ENCODE measurements around the gene AKNA.

The AKNA gene

DNA sequence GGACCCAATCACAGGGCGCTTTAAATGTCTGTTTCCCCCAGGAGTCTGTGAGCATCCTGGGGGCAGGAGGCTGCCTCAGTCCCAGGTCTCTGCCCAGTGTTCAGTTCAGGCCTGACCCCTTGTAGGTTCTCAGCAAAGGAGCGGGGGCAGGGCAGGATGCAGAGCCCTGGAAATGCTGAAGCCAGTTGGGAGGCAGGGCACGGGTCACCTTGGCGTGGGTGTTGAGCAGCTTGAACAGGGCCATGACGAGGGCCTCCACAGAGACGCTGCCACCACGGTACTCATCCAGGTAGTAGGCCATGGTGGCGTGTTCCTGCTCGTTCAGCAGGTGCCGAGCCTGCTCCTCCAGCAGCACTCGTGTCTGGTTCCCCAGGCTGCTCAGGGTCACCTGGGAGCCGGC, 36.3 kb upstream of the AKNA start:
- no peak for DNase-seq
- Mint-ChIP-seq H3K4me3 (no peak overlapping the region), H3K27me3 (no peaks in the 10 kb centered on the region), H3K4me1 (ENCODE audit: low read depth) (no peaks in the 10 kb centered on the region), H3K36me3 (ENCODE audit: low read depth) (no peaks in the 10 kb centered on the region), H3K9me3 (no peaks in the 10 kb centered on the region), H3K27ac (no peak overlapping the region)

DNA sequence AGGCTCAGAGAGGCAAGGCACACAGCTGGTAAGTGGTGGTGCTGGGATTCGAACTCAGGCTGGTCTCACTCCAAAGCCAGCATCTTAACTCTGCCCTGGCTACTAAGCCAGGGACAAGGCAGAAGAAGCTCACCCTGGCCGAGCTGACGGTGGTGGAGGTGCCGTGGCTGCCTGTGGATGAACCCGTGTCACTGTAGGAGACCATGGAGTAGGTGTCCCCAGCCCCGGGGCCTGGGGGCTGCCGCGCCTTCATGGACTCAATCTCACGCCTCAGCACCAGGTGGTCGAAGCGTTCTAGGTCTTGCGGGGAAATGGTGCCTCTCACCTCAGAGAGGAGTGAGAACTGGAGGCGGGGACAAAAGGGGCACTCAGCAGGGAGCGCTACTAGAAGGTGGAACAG, 35.4 kb upstream of the AKNA start:
- Mint-ChIP-seq H3K27ac (no peak overlapping the region), H3K4me1 (ENCODE audit: low read depth) (no peaks in the 10 kb centered on the region), H3K36me3 (ENCODE audit: low read depth) (no peaks in the 10 kb centered on the region), H3K4me3 (no peak overlapping the region), H3K9me3 (no peaks in the 10 kb centered on the region), H3K27me3 (no peaks in the 10 kb centered on the region)
- no peak for DNase-seq

DNA sequence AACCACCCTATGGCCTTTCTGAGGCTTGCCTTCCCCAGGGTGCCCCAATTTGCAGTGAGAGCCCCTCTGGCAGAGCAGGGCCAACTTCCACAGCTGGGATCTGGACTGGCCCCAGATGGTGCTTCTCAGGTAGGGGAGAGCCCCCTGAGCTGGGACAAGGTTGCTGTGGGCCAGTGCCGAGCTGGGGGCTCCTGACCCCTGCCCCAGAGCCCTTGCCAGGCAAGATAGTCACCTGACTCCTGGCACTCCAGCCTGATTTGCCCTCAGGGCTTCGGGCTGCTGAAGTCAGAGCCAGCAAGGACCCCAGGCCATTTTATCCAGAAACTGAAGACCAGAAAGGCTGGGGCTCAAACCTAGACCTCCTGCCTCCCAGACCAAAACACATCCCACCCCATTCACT, 33.4 kb upstream of the AKNA start:
- H3K27me3 Mint-ChIP-seq, result no peaks in the 10 kb centered on the region
- no peak overlapping the region for H3K4me3 Mint-ChIP-seq
- H3K4me1 Mint-ChIP-seq (ENCODE audit: low read depth), result peaks cover 5% of the 10 kb centered on the region
- H3K9me3 Mint-ChIP-seq, result no peaks in the 10 kb centered on the region
- no peaks in the 10 kb centered on the region for H3K36me3 Mint-ChIP-seq (ENCODE audit: low read depth)
- no peak for DNase-seq
- no peak overlapping the region for H3K27ac Mint-ChIP-seq

DNA sequence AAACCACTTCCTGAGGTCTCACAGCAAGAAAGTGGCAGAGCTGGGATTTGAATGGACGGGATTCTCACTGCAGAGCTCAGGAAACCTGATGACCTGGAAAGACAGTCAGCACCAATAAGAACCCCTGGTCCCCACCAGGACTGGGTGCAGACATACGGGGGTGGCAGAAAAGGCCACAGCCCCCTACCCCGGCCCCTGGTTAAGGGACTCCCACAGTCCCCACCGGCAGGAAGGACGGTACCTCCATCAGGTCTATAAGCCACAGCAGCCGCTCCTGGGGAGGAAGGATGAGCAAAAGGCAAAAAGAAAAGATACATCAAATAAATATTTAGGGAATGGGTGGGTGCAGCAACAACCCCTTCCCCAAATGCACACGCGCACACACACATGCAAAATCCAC, 32.0 kb upstream of the AKNA start:
- no peaks in the 10 kb centered on the region for H3K27me3 Mint-ChIP-seq
- H3K27ac Mint-ChIP-seq, result no peak overlapping the region
- no peak overlapping the region for H3K4me3 Mint-ChIP-seq
- H3K4me1 Mint-ChIP-seq (ENCODE audit: low read depth), result peaks cover 5% of the 10 kb centered on the region
- DNase-seq, result no peak
- H3K36me3 Mint-ChIP-seq (ENCODE audit: low read depth), result no peaks in the 10 kb centered on the region
- no peaks in the 10 kb centered on the region for H3K9me3 Mint-ChIP-seq

DNA sequence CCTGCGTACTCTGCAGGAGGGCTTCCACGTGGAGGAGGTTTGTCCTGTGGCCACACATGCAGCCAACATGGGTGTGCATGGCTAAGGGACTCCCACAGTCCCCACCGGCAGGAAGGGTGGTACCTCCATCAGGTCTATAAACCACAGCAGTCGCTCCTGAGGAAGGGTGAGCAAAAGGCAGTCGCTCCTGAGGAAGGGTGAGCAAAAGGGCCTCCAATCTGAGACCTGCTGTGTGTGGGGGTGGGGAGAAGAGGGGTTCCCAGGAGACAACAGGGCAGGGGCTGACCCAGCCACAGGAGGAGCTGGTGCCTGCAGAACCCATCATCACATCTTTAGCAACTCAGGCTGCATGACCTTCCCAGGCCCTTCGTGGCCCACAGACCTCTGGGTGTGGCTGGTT, 30.3 kb upstream of the AKNA start:
- no peaks in the 10 kb centered on the region for H3K27me3 Mint-ChIP-seq
- no peaks in the 10 kb centered on the region for H3K9me3 Mint-ChIP-seq

DNA sequence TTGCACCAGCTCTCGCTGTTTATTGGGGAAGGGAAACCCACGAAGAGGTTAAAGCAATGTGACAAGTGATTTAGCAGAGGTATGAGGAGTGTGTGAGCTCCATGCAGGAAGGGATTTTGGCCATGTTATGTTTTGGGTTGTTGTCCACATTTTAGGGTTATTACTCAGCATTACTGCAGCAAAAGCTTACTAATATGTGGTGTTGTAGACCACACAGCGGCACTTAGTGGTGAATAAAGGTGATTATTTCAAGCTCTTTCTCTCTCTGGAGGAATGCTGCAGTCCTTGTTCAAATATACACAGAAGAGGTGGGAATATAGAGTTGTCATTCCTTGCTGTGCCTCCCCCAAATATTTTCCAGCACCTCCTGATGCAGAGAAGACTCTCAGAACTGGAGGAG, 29.7 kb upstream of the AKNA start:
- peaks cover 5% of the 10 kb centered on the region for H3K4me1 Mint-ChIP-seq (ENCODE audit: low read depth)
- H3K27ac Mint-ChIP-seq, result no peak overlapping the region
- no peak overlapping the region for H3K4me3 Mint-ChIP-seq
- no peak for DNase-seq
- H3K27me3 Mint-ChIP-seq, result no peaks in the 10 kb centered on the region
- H3K36me3 Mint-ChIP-seq (ENCODE audit: low read depth), result no peaks in the 10 kb centered on the region
- H3K9me3 Mint-ChIP-seq, result no peaks in the 10 kb centered on the region

More for the DNA sequence above, 30.3 kb upstream of the AKNA start:
- no peaks in the 10 kb centered on the region for H3K36me3 Mint-ChIP-seq (ENCODE audit: low read depth)
- H3K27ac Mint-ChIP-seq, result no peak overlapping the region
- H3K4me3 Mint-ChIP-seq, result no peak overlapping the region
- DNase-seq, result no peak
- H3K4me1 Mint-ChIP-seq (ENCODE audit: low read depth), result peaks cover 5% of the 10 kb centered on the region

DNA sequence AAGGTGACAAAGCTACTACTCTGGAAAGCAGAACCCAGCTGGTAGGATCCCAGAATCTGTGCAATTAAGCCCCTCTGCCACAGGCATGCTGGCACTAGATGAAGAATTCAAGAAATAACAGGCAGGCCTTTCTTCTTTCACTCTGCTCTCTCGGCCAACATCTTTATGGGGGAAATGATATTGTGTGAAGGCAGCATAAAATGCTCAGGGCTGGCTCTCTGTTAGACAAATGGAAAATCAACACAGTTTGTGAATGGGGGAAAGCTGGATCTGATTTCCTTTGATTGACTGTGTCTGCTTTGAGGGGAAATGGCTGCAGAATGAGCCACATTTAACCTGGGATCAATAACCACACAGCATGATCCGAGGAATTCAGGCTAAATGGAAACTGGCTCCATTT, 29.1 kb upstream of the AKNA start:
- H3K27ac Mint-ChIP-seq, result no peak overlapping the region
- no peak for DNase-seq
- no peak overlapping the region for H3K4me3 Mint-ChIP-seq
- no peaks in the 10 kb centered on the region for H3K27me3 Mint-ChIP-seq
- H3K4me1 Mint-ChIP-seq (ENCODE audit: low read depth), result peaks cover 5% of the 10 kb centered on the region
- H3K9me3 Mint-ChIP-seq, result no peaks in the 10 kb centered on the region
- no peaks in the 10 kb centered on the region for H3K36me3 Mint-ChIP-seq (ENCODE audit: low read depth)

DNA sequence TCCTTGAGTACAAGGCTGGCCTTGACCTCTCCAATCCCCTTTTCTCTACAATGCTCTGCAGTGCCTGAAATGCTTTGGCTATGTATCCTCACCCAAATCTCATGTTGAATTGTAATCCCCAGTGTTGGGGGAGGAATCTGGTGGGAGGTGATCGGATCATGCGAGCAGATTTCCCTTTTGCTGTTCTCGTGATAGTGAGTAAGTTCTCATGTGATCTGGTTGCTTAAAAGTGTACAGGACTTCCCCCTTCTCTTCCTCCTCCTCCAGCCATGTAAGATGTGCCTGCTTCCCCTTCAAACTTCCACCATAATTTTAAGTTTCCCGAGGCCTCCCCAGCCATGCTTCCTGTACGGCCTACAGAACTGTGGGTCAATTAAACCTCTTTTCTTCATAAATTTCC, 28.5 kb upstream of the AKNA start:
- H3K36me3 Mint-ChIP-seq (ENCODE audit: low read depth), result no peaks in the 10 kb centered on the region
- DNase-seq, result no peak
- H3K27ac Mint-ChIP-seq, result no peak overlapping the region
- H3K9me3 Mint-ChIP-seq, result no peaks in the 10 kb centered on the region
- no peaks in the 10 kb centered on the region for H3K27me3 Mint-ChIP-seq
- peaks cover 5% of the 10 kb centered on the region for H3K4me1 Mint-ChIP-seq (ENCODE audit: low read depth)
- H3K4me3 Mint-ChIP-seq, result no peak overlapping the region

DNA sequence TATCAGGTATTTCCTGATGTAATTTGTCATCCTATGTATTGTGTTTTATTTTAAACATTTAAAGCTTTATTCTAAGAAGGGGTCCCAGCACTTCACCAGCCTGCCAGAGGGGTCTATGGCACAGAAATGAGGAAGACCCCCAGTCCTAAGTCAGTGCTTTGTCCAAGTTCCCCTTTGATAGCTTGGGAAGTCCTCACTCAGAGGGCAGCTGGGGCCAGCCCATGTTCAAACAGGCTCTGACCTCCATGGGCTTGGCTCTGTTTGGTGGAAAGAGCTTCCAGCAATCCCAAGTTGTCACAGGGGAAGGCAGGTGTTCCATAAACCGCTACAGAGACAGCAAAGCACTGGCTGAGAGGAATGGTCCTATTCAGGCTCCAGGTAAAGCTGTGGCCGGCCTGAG, 26.6 kb upstream of the AKNA start:
- Mint-ChIP-seq H3K4me3 (no peak overlapping the region), H3K27me3 (no peaks in the 10 kb centered on the region), H3K9me3 (no peaks in the 10 kb centered on the region), H3K4me1 (ENCODE audit: low read depth) (peaks cover 5% of the 10 kb centered on the region), H3K27ac (no peak overlapping the region), H3K36me3 (ENCODE audit: low read depth) (no peaks in the 10 kb centered on the region)
- no peak for DNase-seq

DNA sequence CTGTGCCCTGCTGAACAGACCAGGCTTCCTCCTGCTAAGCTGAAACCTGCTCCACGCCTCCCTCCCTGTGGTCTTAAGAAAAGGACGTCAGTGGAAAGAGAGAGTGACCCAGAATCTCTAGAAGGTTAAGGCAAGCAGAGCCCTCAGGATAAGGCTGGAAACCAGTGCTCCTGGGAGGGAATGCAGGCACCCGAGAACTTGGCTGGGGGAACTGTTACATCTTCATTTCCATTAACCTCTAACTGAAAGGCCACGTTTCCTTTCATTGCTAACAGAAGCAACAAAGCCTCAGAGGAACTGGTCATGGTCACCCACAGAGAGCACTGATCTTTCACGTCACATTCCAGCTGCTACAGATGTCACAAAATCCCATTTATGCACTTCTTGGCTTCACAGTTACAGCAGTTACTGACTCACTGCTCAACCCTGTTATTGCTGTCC, 26.1 kb upstream of the AKNA start:
- Mint-ChIP-seq H3K27me3 (no peaks in the 10 kb centered on the region), H3K27ac (no peak overlapping the region), H3K4me3 (no peak overlapping the region), H3K36me3 (ENCODE audit: low read depth) (no peaks in the 10 kb centered on the region), H3K9me3 (no peaks in the 10 kb centered on the region), H3K4me1 (ENCODE audit: low read depth) (peaks cover 5% of the 10 kb centered on the region)
- DNase-seq, result no peak

DNA sequence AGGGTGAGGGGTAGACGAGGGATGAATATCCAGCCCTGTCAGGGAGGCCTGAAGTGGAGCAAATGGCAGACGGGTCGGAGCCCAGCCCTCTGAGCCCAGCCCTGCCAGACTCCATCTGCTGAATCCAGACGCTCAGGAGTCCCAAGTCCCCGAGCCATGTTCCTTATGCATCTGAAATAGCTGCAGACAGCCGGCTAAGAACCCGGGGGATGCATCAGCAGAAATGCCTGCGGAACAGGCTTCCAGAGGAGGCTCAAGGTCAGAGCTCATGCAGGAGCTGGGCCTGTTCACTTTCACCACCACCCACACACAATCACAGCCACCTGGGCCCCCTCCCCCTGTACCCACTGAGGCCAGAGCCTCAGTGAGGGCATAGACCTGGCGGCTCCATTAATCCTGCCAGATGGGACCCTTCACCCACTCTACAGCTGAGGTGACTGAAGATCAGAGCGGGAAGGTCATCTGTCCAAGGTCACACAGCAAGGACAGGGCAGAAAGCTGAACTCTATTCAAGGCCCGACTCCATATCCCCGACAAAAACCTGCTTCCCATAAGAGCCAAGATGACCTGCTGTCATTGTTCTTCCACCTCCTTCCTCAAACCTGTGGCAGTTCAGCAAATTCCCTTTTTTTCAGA, 24.4 kb upstream of the AKNA start:
- Mint-ChIP-seq H3K9me3 (no peaks in the 10 kb centered on the region), H3K36me3 (ENCODE audit: low read depth) (no peaks in the 10 kb centered on the region), H3K27me3 (no peaks in the 10 kb centered on the region), H3K4me3 (no peak overlapping the region), H3K4me1 (ENCODE audit: low read depth) (no peaks in the 10 kb centered on the region), H3K27ac (no peak overlapping the region)
- no peak for DNase-seq

DNA sequence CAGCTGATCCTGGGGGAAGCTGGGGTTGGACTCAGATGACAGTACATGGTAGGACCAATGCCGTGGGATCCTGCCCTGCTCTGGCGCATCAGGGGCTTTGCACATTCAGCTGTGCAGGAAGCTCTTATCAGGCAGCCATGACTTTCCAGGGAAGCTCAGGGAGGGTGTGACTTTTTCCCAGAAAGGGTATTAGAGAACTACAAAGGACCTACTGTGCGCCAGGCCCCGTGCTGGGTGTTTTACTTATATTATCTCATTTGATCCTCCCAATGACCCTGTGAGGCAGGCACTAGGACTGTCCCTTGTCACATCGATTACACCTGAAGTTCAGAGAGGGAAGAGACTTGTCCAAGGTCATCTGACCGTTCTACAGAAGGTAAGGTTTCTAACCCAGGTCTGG, 23.7 kb upstream of the AKNA start:
- H3K4me3 Mint-ChIP-seq, result no peak overlapping the region
- H3K27ac Mint-ChIP-seq, result no peak overlapping the region
- H3K27me3 Mint-ChIP-seq, result no peaks in the 10 kb centered on the region
- DNase-seq, result no peak
- no peaks in the 10 kb centered on the region for H3K4me1 Mint-ChIP-seq (ENCODE audit: low read depth)
- H3K9me3 Mint-ChIP-seq, result no peaks in the 10 kb centered on the region
- no peaks in the 10 kb centered on the region for H3K36me3 Mint-ChIP-seq (ENCODE audit: low read depth)

DNA sequence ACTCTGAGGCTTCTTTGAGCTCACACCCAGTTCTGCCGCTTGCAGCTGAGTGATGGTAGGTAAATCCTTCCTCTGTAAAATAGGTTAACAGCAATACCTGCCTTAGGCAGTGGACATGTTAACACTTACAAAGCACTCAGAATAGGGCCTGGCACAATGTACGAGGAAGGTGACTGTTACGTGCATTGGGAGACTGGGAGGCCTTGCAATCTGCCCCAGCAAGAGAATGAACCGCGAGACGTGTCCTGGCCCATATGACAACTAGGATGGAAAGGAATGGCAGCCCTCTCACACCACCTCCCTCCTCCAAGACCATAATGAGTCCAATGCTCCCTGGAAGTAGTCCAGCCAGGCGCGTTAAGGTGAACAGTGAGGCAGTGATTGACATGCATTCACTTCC, 23.1 kb upstream of the AKNA start:
- H3K36me3 Mint-ChIP-seq (ENCODE audit: low read depth), result no peaks in the 10 kb centered on the region
- no peak for DNase-seq
- no peak overlapping the region for H3K4me3 Mint-ChIP-seq
- no peak overlapping the region for H3K27ac Mint-ChIP-seq
- H3K4me1 Mint-ChIP-seq (ENCODE audit: low read depth), result no peaks in the 10 kb centered on the region
- no peaks in the 10 kb centered on the region for H3K27me3 Mint-ChIP-seq
- no peaks in the 10 kb centered on the region for H3K9me3 Mint-ChIP-seq

DNA sequence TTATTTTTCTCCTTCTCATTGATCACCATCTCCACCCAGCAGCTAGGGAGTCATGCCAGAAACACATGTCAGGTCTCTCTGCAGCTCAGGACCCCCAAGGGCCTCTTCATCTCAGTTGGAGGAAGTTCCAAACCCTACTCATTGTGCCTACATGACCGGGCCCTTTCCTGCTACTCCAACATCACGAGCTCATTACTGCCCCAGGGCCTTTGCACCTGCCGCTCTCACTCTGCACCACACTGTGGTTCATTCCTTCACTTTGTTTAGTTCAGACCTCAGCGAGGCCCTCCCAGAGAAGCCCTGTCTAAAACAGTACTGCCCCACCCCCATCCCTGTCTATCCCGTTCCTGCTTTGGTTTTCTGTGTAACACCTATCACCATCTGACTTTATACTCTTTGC, 22.1 kb upstream of the AKNA start:
- H3K36me3 Mint-ChIP-seq (ENCODE audit: low read depth), result no peaks in the 10 kb centered on the region
- H3K4me3 Mint-ChIP-seq, result no peak overlapping the region
- no peak overlapping the region for H3K27ac Mint-ChIP-seq
- no peaks in the 10 kb centered on the region for H3K27me3 Mint-ChIP-seq
- no peaks in the 10 kb centered on the region for H3K9me3 Mint-ChIP-seq
- no peak for DNase-seq
- peaks cover 4% of the 10 kb centered on the region for H3K4me1 Mint-ChIP-seq (ENCODE audit: low read depth)

DNA sequence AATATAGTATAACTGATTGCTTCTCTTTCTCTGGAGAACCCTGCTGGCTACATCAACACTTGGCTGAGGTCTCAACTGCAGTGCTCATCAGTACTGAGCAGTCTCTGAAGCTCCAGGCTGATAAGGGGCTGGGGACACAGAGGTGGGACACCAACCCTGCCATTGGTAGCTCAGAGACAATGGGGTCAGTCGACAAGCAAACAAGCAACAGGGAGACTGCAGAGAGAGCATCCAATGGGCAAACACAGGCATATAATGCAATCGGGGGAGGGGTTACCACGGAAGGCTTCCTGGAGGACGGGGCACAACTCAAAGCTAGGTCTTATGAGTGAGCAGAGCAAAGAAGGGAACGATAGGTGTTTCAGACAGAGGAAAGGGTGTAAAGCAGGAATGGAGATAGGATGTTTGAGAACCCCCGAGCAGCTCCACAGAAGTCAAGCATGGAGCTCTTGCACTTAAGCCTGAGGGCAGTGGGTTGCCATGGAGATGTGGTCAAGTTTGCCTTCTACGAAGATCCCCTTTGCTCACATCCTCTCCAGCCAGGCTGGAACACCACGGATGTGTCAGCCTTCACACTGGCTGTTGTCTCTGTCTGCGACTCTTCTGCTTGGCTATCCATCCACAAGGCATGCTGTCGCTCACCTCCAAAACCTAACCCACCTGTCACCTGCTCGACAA, 21.5 kb upstream of the AKNA start:
- DNase-seq, result no peak
- no peak overlapping the region for H3K4me3 Mint-ChIP-seq
- H3K9me3 Mint-ChIP-seq, result no peaks in the 10 kb centered on the region
- H3K27me3 Mint-ChIP-seq, result no peaks in the 10 kb centered on the region
- H3K36me3 Mint-ChIP-seq (ENCODE audit: low read depth), result no peaks in the 10 kb centered on the region
- H3K27ac Mint-ChIP-seq, result no peak overlapping the region
- H3K4me1 Mint-ChIP-seq (ENCODE audit: low read depth), result peaks cover 4% of the 10 kb centered on the region

DNA sequence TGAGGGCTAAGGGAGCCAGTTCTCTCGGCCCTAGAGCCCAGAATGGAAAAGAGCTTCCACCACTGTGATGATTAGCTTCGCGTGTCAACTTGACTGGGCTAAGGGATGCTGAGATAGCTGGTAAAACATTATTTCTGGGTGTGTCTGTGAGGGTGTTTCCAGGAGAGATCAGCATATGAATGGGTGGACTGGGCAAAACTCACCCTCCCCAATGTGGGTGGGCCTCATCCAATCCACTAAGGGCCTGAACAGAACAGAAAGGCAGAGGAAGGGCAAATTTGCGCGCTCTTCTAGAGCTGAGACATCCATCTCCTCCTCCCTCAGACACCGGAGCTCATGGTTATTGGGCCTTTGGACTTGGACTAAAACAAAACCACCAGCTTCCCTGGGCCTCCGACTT, 20.9 kb upstream of the AKNA start:
- Mint-ChIP-seq H3K9me3 (no peaks in the 10 kb centered on the region), H3K27ac (no peak overlapping the region), H3K36me3 (ENCODE audit: low read depth) (no peaks in the 10 kb centered on the region), H3K27me3 (no peaks in the 10 kb centered on the region), H3K4me1 (ENCODE audit: low read depth) (peaks cover 4% of the 10 kb centered on the region), H3K4me3 (no peak overlapping the region)
- DNase-seq, result no peak
